Panc1 (cell line): Measurements from ENCODE around the gene LY6G6C. TPM values are rescaled to one million over a fixed set of nuclear protein-coding genes. Genes with fewer than 3 reads are reported as not detected.

Experiments used
- ATAC-seq: fragments of 200-7000 bp; cut with Tn5 transposase; 2 replicates; pipeline ENCODE4 v1.9.1; 2020; ENCODE audit warnings: mild to moderate bottlenecking, moderate library complexity
- BruUV-seq: library from RNA; stranded (reverse); fragments of 400-500 nt; replicated peaks from 2 replicates; lab custom pipeline; 2021; lab: Mats Ljungman, UMichigan
- CTCF ChIA-PET: fragments of 300-600 bp; sonication (Branson Sonifier 250); formaldehyde crosslinking; loops from one replicate; lab custom pipeline; 2022; ENCODE audit warnings: antibody characterized with exemption; lab: Charles Lee
- POLR2A ChIA-PET: fragments of 300-600 bp; sonication (Branson Sonifier 250); formaldehyde crosslinking; loops from one replicate; lab custom pipeline; 2022; ENCODE audit warnings: antibody characterized with exemption; lab: Charles Lee
- DNase-seq: peaks from one replicate; pipeline ENCODE4 v3.0.0-alpha.2; 2010; ENCODE audit warnings: low read depth, low spot score
- H3K27ac ChIP-seq: 2 replicates; pipeline ENCODE4 v1.5.1; 2011; ENCODE audit warnings: mild to moderate bottlenecking, low read length, inconsistent platforms
- H3K27me3 ChIP-seq: fragments of 200-500 bp; sonication (Bioruptor generic); 2 replicates; pipeline ENCODE4 v1.6.0; 2014; ENCODE audit warnings: low read length, inconsistent platforms; ENCODE audit not compliant: control insufficient read depth, insufficient read depth
- H3K36me3 ChIP-seq: fragments of 200-500 bp; sonication (Bioruptor generic); 2 replicates; pipeline ENCODE4 v1.5.1; 2014; ENCODE audit warnings: inconsistent platforms, mild to moderate bottlenecking, low read length, moderate library complexity; ENCODE audit not compliant: control insufficient read depth, insufficient read depth
- H3K4me1 ChIP-seq: 2 replicates; pipeline ENCODE4 v1.5.1; 2011; ENCODE audit warnings: inconsistent platforms, mild to moderate bottlenecking, low read length, moderate library complexity; ENCODE audit not compliant: control insufficient read depth, insufficient read depth
- H3K4me3 ChIP-seq, 2 experiments: 2 replicates each; pipeline ENCODE4 v1.5.1; 2011 to 2012; ENCODE audit warnings: low read depth in 2 of 2, low read length in 2 of 2, mild to moderate bottlenecking in 2 of 2, inconsistent platforms in 1 of 2, moderate library complexity in 1 of 2
- H3K9me3 ChIP-seq: fragments of 200-500 bp; sonication (Bioruptor generic); 2 replicates; pipeline ENCODE4 v1.5.1; 2014; ENCODE audit warnings: low read depth, mild to moderate bottlenecking, inconsistent platforms, low read length, moderate library complexity; ENCODE audit not compliant: control insufficient read depth, insufficient read depth
- POLR2AphosphoS5 ChIP-seq: IDR thresholded peaks from 2 replicates; pipeline ENCODE4 v1.6.1; 2012; ENCODE audit warnings: mild to moderate bottlenecking, low read depth, low read length, moderate library complexity
- SIN3A ChIP-seq: IDR thresholded peaks from 2 replicates; pipeline ENCODE4 v1.6.1; 2012; ENCODE audit warnings: low read depth, mild to moderate bottlenecking, low read length, moderate library complexity, borderline replicate concordance; ENCODE audit not compliant: insufficient read depth
- TCF7L2 ChIP-seq: IDR thresholded peaks from 2 replicates; pipeline ENCODE4 v1.6.1; 2011; ENCODE audit warnings: mild to moderate bottlenecking, low read depth, low read length, inconsistent platforms
- in situ Hi-C: cut with HindIII; loops from 2 replicates; pipeline ENCODE4 v1.10.0; 2016; ENCODE audit warnings: low sequenced_read_pairs, low pct_unique_long_range_greater_than_20kb
- intact Hi-C: fragments of 100-400 bp; cut with micrococcal nuclease; formaldehyde crosslinking; loops from one replicate; pipeline ENCODE4 v1.10.0; 2022; ENCODE audit not compliant: unreplicated experiment
- total RNA-seq: library from RNA; stranded (reverse); gene quantifications from one replicate; pipeline ENCODE4 v1.2.1, GENCODE V29; 2021; ENCODE audit not compliant: unreplicated experiment
- TF ChIP-seq, protein P1 (sequence below): fragments of 450-650 bp; IDR thresholded peaks from 2 replicates; pipeline ENCODE4 v1.5.1; 2017; ENCODE audit warnings: mild to moderate bottlenecking
- TF ChIP-seq, protein P2 (sequence below), 2 experiments: IDR thresholded peaks; 2 replicates each; pipeline ENCODE4 v1.6.1; 2011 to 2012; ENCODE audit warnings: low read depth in 2 of 2, control low read depth in 1 of 2, low read length in 1 of 2, mild to moderate bottlenecking in 1 of 2, moderate library complexity in 1 of 2; ENCODE audit not compliant: insufficient read depth in 1 of 2

Gene LY6G6C
- total RNA-seq, 1 experiment from 2014 or later = 0.23 TPM

DNA sequence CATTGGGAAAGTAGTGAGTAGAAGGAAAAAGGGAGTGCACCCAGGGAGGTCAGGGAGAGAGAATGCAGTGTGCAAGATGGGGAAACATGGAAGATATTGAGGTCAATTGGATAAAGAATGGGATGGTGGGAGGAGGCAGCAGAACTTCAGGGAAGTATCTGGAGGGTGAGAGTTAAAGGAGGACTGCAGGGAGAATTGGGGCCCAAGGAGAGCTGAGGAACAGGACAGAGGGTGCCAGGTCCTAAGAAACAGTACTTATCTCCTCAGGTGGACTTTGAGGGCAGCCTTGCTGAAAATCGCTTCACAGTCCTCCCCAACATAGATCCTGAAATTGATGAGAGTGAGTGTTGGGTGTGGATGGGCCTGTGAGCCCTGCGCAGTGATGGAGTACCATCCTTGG, 36.7 kb upstream of the LY6G6C start:
- ATAC-seq (no peak), DNase-seq (no peak)
- no peaks in the 10 kb centered on the region for H3K9me3 ChIP-seq
- H3K27me3 ChIP-seq = no peaks in the 10 kb centered on the region
- TF ChIP-seq SIN3A = no peak
- no peak for TF ChIP-seq TCF7L2
- TF ChIP-seq, protein P1, sequence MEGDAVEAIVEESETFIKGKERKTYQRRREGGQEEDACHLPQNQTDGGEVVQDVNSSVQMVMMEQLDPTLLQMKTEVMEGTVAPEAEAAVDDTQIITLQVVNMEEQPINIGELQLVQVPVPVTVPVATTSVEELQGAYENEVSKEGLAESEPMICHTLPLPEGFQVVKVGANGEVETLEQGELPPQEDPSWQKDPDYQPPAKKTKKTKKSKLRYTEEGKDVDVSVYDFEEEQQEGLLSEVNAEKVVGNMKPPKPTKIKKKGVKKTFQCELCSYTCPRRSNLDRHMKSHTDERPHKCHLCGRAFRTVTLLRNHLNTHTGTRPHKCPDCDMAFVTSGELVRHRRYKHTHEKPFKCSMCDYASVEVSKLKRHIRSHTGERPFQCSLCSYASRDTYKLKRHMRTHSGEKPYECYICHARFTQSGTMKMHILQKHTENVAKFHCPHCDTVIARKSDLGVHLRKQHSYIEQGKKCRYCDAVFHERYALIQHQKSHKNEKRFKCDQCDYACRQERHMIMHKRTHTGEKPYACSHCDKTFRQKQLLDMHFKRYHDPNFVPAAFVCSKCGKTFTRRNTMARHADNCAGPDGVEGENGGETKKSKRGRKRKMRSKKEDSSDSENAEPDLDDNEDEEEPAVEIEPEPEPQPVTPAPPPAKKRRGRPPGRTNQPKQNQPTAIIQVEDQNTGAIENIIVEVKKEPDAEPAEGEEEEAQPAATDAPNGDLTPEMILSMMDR = no peak
- TF ChIP-seq POLR2AphosphoS5 = no peak
- TF ChIP-seq, protein P2, sequence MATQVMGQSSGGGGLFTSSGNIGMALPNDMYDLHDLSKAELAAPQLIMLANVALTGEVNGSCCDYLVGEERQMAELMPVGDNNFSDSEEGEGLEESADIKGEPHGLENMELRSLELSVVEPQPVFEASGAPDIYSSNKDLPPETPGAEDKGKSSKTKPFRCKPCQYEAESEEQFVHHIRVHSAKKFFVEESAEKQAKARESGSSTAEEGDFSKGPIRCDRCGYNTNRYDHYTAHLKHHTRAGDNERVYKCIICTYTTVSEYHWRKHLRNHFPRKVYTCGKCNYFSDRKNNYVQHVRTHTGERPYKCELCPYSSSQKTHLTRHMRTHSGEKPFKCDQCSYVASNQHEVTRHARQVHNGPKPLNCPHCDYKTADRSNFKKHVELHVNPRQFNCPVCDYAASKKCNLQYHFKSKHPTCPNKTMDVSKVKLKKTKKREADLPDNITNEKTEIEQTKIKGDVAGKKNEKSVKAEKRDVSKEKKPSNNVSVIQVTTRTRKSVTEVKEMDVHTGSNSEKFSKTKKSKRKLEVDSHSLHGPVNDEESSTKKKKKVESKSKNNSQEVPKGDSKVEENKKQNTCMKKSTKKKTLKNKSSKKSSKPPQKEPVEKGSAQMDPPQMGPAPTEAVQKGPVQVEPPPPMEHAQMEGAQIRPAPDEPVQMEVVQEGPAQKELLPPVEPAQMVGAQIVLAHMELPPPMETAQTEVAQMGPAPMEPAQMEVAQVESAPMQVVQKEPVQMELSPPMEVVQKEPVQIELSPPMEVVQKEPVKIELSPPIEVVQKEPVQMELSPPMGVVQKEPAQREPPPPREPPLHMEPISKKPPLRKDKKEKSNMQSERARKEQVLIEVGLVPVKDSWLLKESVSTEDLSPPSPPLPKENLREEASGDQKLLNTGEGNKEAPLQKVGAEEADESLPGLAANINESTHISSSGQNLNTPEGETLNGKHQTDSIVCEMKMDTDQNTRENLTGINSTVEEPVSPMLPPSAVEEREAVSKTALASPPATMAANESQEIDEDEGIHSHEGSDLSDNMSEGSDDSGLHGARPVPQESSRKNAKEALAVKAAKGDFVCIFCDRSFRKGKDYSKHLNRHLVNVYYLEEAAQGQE (IDR thresholded peaks at IDR 0.05; ENCODE audit: insufficient read depth in 1 of 2, low read depth in 2 of 2, low read length in 1 of 2) = no peak
- no TSS peak for BruUV-seq
- in situ Hi-C loops (no loop called here), intact Hi-C loops (no loop called here)
- no peaks in the 10 kb centered on the region for H3K4me1 ChIP-seq
- no peak overlapping the region for H3K4me3 ChIP-seq
- ChIA-PET CTCF (no interaction called here), POLR2A (interaction anchor here (0.6 to 1.2 kb wide), 2 partner anchors 57 to 58 kb away, joined by 3 to 8 read pairs; partner anchors contain the start of genes HSPA1A and HSPA1L)
- H3K27ac ChIP-seq = no peak overlapping the region
- no peaks in the 10 kb centered on the region for H3K36me3 ChIP-seq

DNA sequence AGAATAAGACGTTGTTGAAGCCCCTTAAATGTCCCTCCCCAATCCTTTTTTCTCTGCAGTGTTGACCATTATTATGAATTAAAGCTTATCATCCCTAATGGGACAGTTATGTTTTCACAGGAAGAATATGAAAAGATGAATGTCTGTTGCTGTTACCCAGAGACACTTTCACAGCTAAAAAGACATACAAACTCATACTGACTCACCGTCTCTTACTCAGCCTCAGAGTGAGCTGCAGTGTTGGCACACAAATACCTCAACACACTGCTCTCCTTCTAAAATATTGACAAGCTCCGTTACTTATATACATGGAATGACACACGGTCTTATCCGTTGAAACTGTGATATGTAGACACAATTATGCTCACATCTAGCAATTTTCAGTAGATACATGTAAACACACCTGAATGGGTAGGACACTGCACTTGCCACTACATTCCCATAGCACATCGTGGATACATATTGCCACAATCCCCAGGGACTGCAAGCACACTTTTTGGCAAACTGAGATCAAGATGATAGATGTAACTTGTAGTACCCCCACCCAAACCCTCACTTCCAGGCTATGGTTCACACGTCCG, 31.3 kb upstream of the LY6G6C start:
- 0 out of 2 replicates have a peak, but pooled peaks cover 3% of the 10 kb centered on the region for H3K4me1 ChIP-seq
- no peaks in the 10 kb centered on the region for H3K27me3 ChIP-seq
- no peak overlapping the region for H3K27ac ChIP-seq
- H3K4me3 ChIP-seq = no peak overlapping the region
- ChIA-PET POLR2A (interaction anchor here (1.8 kb wide), 1 partner anchor 14 kb away, joined by 6 read pairs; no protein-coding TSS in a partner anchor), CTCF (no interaction called here)
- ATAC-seq (peak; percentile 86), DNase-seq (no peak)
- TF ChIP-seq, protein P2 (IDR thresholded peaks at IDR 0.05; ENCODE audit: insufficient read depth in 1 of 2, low read depth in 2 of 2, low read length in 1 of 2) = no peak
- TF ChIP-seq TCF7L2 (no peak), POLR2AphosphoS5 (0 out of 2 replicates have a peak, but pooled peaks have one; percentile 33)
- no TSS peak for BruUV-seq
- in situ Hi-C loops (no loop called here), intact Hi-C loops (no loop called here)
- H3K36me3 ChIP-seq = no peaks in the 10 kb centered on the region
- H3K9me3 ChIP-seq = no peaks in the 10 kb centered on the region
